Fibroblast of gingiva (primary cell): Measurements from ENCODE around the gene VAMP8.
"Not testable (repeated sequence)": the region's sequence is repeated elsewhere in the genome, so short reads cannot be mapped to it uniquely, and the experiment has no call there.

ENCODE experiments used
- DNase-seq: peaks from one replicate; pipeline ENCODE4 v3.0.0-alpha.2; 2011; ENCODE audit warnings: low read depth

Gene VAMP8

DNA sequence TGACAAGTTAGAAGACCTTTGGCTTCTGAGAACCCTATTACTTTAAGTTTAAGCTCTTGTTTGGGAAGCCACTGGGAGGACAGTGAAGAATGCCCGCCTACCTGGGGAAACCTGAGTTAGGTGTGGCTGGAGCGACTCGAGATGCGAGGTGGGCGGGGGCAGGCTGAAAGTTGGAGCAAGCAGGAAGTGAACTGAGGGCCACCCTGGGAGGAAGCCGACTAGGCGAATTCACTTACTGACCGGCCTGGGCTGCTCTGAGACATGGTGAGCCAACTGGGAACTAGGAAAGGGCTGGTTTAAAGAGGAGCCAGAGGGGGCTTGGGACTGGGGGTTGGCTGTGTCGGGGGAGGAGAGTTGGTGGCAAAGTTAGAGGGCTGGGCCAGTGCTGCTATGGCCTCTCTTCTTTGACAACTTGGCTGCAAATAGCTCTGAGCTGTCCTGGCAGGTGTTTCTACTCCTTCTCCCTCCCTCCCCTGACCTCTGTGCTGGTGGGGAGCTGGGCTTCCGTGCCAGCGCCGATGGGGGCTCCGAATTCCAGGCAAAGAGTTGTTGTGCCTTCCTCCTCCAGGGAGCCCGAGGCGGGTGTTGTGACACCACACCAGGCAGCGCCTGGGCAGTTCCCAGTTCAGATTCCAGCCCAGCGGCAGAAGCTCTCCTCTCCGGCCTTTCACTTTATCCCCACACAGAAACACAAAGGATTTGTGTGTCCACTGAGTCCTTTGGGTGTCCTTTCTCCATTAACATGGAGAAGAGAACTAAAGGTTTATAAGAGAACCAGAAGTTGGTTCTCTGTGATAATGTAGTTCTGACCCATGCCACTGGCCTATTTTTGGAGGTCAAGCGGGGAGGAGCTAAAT lies at the start of gene VAMP8:
VAMP8 (plus strand) TSS at position 201 of the 857 bp plus-strand sequence; CDS start at position 262, 61 bp downstream.
- no peak for DNase-seq

DNA sequence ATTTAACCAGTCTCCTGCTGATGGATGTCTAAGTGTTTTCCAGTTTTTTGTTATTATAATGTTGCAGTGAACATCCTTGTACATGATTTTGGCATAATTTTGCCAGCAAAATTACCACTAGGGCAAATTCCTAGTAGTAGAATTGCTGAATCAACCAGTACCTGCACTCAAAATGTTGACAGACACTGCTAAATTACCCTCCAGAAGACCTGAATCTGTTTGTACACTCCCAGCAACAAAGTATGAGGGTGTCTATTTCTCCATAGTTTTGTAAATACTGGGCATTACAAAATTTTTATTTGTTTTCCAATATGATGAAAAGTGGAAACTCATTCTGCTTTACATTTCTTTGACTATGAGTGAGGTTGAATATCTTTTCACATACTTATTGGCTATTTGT lies 49.6 kb upstream of the VAMP8 start:
- no peak for DNase-seq

DNA sequence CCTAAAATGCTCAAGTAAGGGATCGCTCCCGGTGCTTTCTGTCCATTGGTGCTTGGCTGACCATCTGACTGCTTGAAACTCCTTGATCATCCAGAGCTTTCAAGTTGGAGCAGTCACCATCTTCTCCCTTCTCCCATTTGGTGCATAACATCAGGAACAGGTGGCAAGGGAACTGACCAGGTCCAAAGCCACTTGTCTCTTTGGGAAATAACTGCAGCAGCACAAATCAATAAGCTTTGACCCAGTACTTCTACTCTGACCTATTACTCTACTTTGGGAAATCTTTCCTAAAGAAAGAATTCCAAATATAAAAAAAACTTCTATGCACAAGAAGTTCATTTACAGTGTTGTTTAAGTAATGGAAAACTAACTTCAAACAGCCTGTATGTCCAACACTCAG lies 49.0 kb upstream of the VAMP8 start:
- DNase-seq = no peak

DNA sequence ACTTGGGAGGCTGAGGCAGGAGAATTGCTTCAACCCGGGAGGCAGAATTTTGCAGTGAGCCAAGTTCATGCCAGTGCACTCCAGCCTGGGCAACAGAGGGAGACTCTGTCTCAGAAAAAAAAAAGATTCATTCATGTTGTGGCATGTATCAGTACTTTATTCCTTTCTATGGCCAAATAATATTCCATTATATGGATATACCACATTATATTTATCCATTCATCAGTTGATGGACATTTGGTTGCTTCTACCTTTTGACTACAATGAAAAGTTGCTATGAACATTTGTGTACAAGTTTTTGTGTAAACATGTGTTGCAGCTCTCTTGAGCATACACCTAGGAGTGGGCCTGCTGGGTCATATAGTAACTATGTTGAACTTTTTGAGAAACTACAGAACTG lies 47.6 kb upstream of the VAMP8 start:
- DNase-seq = no peak

DNA sequence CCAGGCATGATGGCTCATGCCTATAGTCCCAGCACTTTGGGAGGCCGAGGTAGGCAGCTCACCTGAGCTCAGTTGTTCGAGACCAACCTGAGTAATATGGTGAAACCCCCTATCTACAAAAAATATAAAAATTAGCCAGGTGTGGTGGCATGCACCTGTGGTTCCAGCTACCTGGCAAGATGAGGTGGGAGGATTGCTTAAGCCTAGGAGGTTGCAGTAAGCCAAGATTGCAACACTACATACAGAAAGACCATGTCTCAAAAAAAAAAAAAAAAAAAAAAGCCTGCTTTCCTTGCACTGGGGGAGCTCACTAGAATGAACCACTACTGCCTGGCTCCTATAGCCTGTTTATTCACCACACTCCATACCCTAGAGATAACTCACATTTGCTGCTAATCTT lies 45.8 kb upstream of the VAMP8 start:
- no peak for DNase-seq

DNA sequence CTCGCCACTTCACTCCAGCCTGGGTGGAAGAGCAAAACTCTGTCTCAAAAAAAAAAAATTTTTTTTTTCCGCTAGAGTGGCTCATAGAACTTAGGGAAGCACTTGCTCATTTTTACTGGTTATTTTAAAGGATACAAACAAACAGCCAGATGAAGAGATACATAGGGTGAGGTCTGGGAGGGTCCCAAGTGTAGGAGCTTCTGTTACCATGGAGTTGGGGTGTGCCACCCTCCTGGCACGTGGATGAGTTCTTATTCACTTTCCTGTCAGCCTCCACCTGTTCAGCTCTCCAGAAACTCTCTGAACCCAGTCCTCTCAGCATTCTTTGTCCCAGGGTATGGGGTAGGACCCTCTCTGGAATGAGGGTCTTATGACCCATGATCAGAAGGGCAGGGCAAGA lies 43.3 kb upstream of the VAMP8 start:
- no peak for DNase-seq

DNA sequence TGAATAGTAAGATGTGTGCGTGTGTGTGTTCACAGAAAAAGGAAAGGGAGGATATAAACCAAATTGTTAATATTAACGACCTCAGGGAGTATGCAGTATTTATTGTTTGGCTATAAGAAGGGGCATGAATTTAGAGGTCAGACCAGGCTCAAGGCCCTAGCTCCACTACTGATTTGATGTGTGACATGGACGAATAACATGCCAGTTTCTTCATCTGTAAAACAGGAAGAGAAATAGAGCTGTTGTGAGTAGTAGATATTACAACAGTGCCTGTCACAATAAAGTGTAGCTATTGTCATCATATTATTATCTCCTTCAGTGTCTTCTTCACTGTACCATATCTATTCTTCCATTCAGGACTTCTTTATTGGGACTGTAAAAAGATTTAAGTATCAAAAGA lies 42.5 kb upstream of the VAMP8 start:
- DNase-seq = no peak

DNA sequence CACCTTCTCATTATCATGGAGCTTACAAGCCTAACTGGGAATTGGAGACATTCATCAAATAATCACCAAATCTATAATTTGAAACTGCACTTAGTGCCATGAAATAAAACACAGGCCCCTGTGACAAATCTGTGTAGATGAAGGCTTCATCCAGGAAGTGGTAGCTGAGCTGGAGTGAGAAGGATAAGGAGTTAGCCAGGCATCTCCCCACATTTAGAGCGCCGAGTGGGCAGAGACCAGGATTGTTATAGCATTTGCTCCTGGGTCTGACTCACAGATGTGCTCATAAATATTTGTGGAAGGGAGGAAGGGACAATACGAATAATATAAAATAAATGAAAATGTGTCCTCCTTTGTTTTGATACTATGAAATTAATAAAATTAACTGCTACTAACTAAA lies 40.9 kb upstream of the VAMP8 start:
- DNase-seq = peak; percentile 23

DNA sequence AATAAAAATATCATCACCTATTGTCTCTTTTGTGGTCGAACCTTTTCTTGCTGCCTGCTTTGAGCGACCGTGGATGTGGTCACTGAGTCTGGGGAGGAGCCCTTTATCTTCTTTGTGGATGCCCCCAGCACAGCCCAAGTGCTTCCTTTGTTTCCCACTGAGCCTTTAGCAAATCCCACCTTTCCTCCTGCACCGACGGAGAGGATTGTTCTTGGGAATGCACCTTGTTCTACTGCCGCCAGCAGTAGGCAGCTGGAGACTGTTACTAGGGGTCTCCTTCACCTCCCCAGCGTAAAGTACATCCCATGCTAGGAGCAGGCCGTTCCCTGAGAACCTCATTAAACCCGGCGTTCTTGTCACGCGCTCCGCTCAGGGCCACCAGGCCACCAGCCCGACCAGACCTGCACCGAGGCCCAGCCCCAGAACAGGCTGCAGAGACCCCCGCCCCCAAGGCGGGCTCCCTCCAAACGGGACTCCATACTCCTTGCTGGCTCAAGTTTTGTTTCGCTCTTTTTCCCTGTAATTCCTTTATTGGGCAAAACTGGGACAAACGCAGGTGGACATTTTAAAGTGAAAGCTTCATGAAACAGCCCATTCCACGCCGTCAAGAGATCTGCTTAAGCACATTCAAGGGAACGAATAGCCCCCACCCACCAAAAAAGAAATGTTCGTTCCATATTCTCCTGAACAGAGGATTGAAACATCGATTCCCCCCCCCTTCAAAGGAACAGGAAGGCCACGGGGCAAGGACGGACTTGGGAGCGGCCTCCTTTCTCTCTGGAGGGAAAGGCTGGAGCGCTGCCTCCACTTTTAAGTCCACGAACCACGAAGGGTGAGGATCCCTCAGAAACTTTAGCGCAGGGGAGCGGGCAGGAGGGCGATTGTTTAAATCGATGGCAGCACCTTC lies 39.5 kb upstream of the VAMP8 start:
- peak; percentile 28 for DNase-seq

DNA sequence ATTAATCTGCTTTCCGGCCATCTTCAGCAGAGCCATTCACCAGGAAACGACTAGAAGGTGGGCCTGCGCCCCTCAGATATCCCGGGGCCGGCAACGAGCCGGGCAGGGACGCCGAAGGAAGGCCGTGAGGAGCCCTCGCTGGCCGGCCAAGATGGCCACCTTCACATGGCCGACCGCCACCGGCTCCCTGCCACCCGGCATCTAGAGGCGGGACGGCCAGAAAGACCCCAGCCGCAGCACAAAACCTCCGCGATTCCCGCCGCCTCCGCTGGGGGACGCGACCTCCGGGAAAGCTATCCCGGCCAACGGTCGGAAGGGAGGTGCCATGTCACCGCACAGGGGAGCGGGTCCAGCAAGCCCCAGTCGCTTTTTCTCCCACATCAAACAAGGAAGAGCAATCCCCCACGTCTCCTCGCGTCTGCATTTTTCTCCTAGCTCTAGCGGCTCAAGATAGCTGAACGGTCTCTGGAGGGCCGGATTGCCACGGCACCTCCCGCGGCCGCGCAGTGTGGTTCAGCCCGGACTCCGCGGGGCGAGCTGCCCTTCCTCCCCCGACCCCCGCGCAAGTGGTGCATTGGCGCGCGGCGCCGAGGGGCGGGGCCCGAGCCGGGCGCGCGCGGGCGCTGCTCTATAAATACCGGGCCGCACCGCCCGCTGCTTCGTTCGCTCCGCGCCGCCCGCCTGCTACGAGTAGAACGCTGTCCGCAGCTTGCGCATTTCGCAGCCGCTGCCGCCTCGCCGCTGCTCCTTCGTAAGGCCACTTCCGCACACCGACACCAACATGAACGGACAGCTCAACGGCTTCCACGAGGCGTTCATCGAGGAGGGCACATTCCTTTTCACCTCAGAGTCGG lies 38.7 kb upstream of the VAMP8 start, which contains the start of gene MAT2A:
MAT2A (plus strand) TSS at position 662 of the 854 bp plus-strand sequence; CDS start at position 782, 120 bp downstream.
- DNase-seq = peak; percentile 93

DNA sequence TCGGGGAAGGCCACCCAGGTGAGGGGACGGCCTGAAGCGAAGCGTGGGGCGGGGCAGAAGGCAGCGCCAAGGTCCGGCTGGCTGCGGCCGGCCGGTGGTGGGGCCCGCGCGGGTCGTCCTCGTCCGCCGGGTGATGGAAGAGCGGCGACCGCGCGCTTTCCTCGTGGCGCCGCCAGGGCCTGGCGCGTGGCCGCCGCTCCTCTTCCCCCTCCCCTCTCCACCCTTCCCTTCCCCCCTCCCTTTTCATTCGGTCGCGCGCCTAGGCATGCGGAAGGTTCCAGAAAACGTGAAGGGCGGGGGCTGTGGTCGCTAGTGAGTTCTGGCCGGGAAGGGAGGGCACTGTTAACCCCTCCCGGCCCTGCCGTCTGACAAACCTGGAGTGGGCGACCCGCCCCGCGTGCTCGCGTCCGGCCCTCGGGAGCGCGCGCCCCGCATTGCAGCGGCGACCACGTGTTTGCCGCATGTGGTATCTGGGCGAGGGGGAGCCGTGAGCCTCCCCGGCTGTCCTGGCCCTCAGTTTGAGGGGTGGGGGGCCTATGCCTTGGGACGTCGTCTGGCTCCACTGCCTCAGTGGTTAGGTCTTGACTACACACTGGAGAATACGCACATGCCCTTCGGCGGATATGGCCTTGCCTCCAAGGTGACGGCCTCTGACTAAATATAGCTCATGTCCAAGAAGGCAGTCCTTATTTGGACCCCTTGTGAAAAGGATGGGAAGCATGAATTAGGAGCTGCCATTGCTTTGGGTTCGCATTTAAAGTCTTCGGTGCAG lies 37.8 kb upstream of the VAMP8 start:
- peak; percentile 74 for DNase-seq

DNA sequence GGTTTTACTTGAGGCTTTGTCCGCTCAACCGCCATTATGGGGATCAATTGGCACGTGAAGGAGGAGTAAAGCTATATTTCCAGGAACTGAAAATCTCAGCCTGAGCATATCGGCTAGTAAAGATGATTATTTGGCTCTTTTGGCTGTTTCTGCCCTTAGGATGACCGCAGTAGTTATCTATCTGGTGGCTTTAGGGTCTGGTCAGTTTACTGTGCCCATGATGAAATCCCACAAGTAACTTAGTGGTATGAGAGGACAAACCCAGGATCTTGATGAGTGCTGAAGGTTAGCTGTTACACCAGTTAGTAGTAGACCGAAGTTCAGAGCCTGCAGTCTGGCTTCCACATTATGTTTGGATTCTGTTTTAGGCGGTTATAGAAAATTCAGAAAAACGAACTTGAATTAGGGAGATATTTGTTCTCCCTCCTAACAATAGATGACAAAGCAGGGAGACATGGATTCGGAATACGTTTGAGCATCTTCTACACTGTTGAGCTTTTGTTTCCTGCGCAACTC lies 37.2 kb upstream of the VAMP8 start:
- no peak for DNase-seq

DNA sequence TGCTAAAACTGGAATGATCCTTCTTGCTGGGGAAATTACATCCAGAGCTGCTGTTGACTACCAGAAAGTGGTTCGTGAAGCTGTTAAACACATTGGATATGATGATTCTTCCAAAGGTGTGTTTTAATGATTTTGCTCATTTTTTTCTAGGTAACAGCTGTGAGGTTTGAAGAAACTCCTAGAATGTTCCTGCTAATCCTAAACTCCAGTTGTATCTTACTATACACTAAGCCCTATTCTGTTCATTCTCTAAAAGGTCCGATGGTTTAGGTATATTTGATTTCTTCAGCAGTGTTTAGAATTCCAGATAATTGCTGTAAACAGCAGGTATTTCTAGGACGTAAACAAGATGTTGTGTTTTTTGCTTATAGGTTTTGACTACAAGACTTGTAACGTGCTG lies 36.1 kb upstream of the VAMP8 start:
- DNase-seq = no peak

DNA sequence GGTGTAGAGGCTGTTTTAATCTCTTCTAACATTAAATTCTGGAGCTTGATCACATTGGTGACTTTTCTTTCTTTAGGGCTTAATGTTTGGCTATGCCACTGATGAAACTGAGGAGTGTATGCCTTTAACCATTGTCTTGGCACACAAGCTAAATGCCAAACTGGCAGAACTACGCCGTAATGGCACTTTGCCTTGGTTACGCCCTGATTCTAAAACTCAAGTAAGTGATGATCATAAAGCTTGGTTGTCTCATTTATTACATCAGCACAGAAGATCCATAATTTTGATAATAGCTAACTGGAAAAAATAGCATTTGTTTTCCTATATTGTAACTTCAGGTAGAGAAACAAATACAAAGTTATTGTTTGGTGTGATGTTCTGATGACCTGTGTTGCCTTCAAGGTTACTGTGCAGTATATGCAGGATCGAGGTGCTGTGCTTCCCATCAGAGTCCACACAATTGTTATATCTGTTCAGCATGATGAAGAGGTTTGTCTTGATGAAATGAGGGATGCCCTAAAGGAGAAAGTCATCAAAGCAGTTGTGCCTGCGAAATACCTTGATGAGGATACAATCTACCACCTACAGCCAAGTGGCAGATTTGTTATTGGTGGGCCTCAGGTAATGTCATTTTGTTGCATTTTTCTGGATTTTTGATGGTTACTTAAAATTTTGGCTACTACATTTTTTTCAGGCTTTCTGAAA lies 35.5 kb upstream of the VAMP8 start:
- DNase-seq = peak; percentile 74

DNA sequence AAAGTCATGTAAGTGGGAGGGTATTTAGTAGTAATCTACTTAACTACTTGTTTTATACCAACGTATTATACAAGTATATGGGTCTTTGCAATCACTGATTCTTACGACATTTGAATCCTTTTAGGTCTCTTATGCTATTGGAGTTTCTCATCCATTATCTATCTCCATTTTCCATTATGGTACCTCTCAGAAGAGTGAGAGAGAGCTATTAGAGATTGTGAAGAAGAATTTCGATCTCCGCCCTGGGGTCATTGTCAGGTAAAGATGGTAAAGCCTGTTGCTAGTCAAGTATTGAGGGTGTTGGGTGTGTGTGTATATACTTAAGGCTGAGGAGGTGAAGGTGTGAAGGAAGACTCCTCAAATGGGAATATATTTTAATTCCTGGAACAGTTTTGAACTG lies 34.6 kb upstream of the VAMP8 start:
- DNase-seq = no peak

DNA sequence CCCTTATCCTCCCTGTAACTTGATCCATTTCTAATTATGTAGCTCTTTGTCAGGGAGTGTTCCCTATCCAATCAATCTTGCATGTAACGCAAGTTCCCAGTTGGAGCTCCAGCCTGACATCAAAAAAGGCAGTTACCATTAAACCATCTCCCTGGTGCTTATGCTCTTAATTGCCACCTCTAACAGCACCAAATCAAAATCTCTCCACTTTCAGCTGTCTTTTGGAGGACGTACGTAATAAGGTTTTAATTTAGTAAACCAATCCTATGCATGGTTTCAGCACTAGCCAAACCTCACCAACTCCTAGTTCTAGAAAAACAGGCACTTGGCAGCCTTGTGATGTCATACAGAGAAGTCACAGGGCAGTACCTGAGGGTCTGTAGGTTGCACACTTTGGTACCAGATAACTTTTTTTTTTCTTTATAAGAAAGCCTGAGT lies 33.1 kb upstream of the VAMP8 start:
- not testable (repeated sequence) for DNase-seq

DNA sequence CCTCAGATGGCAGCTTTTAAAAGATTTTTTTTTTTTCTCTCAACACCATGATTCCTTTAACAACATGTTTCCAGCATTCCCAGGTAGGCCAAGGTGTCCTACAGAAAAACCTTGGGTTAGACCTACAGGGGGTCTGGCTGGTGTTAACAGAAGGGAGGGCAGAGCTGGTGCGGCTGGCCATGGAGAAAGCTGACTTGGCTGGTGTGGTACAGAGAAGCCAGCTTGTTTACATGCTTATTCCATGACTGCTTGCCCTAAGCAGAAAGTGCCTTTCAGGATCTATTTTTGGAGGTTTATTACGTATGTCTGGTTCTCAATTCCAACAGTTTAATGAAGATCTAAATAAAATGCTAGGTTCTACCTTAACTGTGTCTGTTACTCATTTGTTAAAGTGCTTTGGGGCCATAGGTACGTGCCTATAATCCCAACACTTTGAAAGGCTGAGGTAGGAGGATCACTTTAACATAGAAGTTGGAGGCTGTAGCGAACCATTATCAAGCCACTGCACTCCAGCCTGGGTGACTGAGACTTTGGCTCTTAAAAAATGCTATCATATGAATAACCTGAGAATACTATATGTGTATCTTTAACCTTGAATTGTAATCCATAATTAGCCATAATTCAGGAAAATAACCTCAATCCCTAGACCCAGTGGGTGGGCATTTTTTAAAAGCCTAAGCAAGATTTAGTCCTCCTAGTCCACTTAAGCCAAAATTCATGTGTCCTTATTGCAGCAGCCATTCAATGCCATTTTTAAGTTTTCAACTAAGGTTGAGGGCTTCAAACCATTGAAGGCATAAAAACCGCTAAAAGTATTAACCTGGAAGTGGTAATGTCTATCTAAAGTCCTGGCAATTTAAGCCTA lies 32.2 kb upstream of the VAMP8 start:
- DNase-seq = not testable (repeated sequence)

DNA sequence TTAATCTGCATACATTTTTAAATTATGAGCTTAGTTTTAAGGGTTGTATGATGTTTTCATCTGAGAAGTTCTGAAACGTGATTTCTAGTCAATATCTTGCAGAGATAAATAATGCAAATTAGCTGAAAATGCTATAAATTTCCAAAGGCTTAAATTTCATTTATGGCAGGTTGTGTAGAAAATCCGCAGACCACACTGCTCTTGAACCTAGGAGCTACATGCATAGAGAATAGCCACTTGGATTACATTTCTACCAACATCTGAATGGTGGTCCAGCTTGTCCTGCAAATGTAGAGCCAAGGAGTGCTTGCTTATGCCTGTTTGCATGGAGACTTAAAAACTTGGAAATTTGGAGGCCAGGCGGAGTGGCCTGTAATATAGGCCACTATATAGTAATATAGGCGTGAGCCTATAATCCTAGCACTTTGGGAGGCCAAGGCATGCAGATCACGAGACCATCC lies 31.6 kb upstream of the VAMP8 start:
- DNase-seq = no peak
